Mesenchymal stem cell (in vitro differentiated cells and primary cell): ENCODE measurements around the gene SLC5A5.
"Not testable (repeated sequence)": the region's sequence is repeated elsewhere in the genome, so short reads cannot be mapped to it uniquely, and the experiment has no call there.

Experiments used
- DNase-seq: peaks from one replicate; pipeline ENCODE4 v3.0.0-alpha.2; 2013
- H2AFZ ChIP-seq: one replicate; pipeline ENCODE4 v1.6.1; 2013; ENCODE audit warnings: low read depth, mild to moderate bottlenecking, control low read depth, inconsistent platforms, low read length, moderate library complexity
- H2AK5ac ChIP-seq: 2 replicates; pipeline ENCODE4 v1.6.1; 2013; ENCODE audit warnings: low read length, moderate library complexity, mild to moderate bottlenecking, inconsistent platforms; ENCODE audit not compliant: severe bottlenecking
- H2BK120ac ChIP-seq: one replicate; pipeline ENCODE4 v1.6.1; 2013; ENCODE audit warnings: low read depth, mild to moderate bottlenecking, inconsistent platforms, low read length, moderate library complexity
- H2BK12ac ChIP-seq, 2 experiments: one replicate each; pipeline ENCODE4 v1.6.1; 2013; ENCODE audit warnings: inconsistent platforms in 2 of 2, low read length in 2 of 2, mild to moderate bottlenecking in 2 of 2, moderate library complexity in 2 of 2, control low read depth in 1 of 2
- H2BK15ac ChIP-seq: one replicate; pipeline ENCODE4 v1.6.1; 2013; ENCODE audit warnings: mild to moderate bottlenecking, low read depth, inconsistent platforms; ENCODE audit not compliant: poor library complexity, severe bottlenecking
- H2BK5ac ChIP-seq: 2 replicates; pipeline ENCODE4 v1.6.1; 2013; ENCODE audit warnings: low read depth, mild to moderate bottlenecking, low read length, control low read depth, inconsistent platforms; ENCODE audit not compliant: poor library complexity, severe bottlenecking
- H3K14ac ChIP-seq, 2 experiments: one replicate each; pipeline ENCODE4 v1.6.1; 2013; ENCODE audit warnings: inconsistent platforms in 2 of 2, low read length in 2 of 2, control low read depth in 1 of 2, mild to moderate bottlenecking in 1 of 2, moderate library complexity in 1 of 2
- H3K18ac ChIP-seq, 2 experiments: one replicate each; pipeline ENCODE4 v1.6.1; 2013; ENCODE audit warnings: inconsistent platforms in 2 of 2, low read length in 2 of 2, control low read depth in 1 of 2, low read depth in 1 of 2, mild to moderate bottlenecking in 1 of 2
- H3K23ac ChIP-seq, 2 experiments: one replicate each; pipeline ENCODE4 v1.6.1; 2013; ENCODE audit warnings: inconsistent platforms in 2 of 2, low read length in 2 of 2, mild to moderate bottlenecking in 2 of 2, moderate library complexity in 2 of 2, control low read depth in 1 of 2
- H3K27ac ChIP-seq: 2 replicates; pipeline ENCODE4 v1.5.1; 2013; ENCODE audit warnings: mild to moderate bottlenecking, moderate library complexity, low read length, control low read depth, inconsistent platforms; ENCODE audit not compliant: poor library complexity, severe bottlenecking
- H3K27me3 ChIP-seq, 2 experiments: 2 replicates each; pipeline versions ENCODE4 v1.6.1 to v1.7.0; 2013; ENCODE audit warnings: low read length in 2 of 2, mild to moderate bottlenecking in 2 of 2, moderate library complexity in 2 of 2, control low read depth in 1 of 2, inconsistent platforms in 1 of 2; ENCODE audit not compliant: control insufficient read depth in 1 of 2, insufficient read depth in 1 of 2
- H3K36me3 ChIP-seq, 2 experiments: 2 replicates each; pipeline versions ENCODE4 v1.6.1 to v1.7.0; 2013; ENCODE audit warnings: low read length in 2 of 2, control low read depth in 1 of 2, inconsistent platforms in 1 of 2, low read depth in 1 of 2, mild to moderate bottlenecking in 1 of 2; ENCODE audit not compliant: insufficient read depth in 2 of 2, control insufficient read depth in 1 of 2
- H3K4ac ChIP-seq, 2 experiments: one replicate each; pipeline ENCODE4 v1.6.1; 2013; ENCODE audit warnings: inconsistent platforms in 2 of 2, low read length in 2 of 2, mild to moderate bottlenecking in 2 of 2, moderate library complexity in 2 of 2, control low read depth in 1 of 2, low read depth in 1 of 2
- H3K4me1 ChIP-seq: 2 replicates; pipeline ENCODE4 v1.6.1; 2013; ENCODE audit warnings: low read depth, low read length, control low read depth; ENCODE audit not compliant: control insufficient read depth, insufficient read depth
- H3K4me2 ChIP-seq: 2 replicates; pipeline ENCODE4 v1.6.1; 2013; ENCODE audit warnings: low read length, mild to moderate bottlenecking, inconsistent platforms; ENCODE audit not compliant: poor library complexity, severe bottlenecking
- H3K4me3 ChIP-seq, 2 experiments: 2 replicates each; pipeline versions ENCODE4 v1.5.1 to v1.7.0; 2013; ENCODE audit warnings: low read length in 2 of 2, mild to moderate bottlenecking in 2 of 2, control low read depth in 1 of 2, low read depth in 1 of 2; ENCODE audit not compliant: insufficient read depth in 1 of 2
- H3K79me1 ChIP-seq: replicated peaks from 2 replicates; pipeline ENCODE4 v1.6.1; 2013; ENCODE audit warnings: mild to moderate bottlenecking, control low read depth, low read length, inconsistent platforms; ENCODE audit not compliant: poor library complexity, severe bottlenecking
- H3K9ac ChIP-seq: 2 replicates; pipeline ENCODE4 v1.7.0; 2013; ENCODE audit warnings: mild to moderate bottlenecking, low read length, moderate library complexity
- H3K9me3 ChIP-seq: 2 replicates; pipeline ENCODE4 v1.7.0; 2013; ENCODE audit warnings: mild to moderate bottlenecking, low read length; ENCODE audit not compliant: control insufficient read depth
- H4K8ac ChIP-seq: one replicate; pipeline ENCODE4 v1.6.1; 2013; ENCODE audit warnings: inconsistent platforms, mild to moderate bottlenecking, low read length, moderate library complexity
- H4K91ac ChIP-seq: one replicate; pipeline ENCODE4 v1.6.1; 2013; ENCODE audit warnings: mild to moderate bottlenecking, low read length, inconsistent platforms
- WGBS: methylation state at CpG from one replicate; pipeline ENCODE4 v1.1.7; 2013; ENCODE audit warnings: mixed read lengths; 5-methylcytosine and 5-hydroxymethylcytosine counted together

SLC5A5 gene

DNA sequence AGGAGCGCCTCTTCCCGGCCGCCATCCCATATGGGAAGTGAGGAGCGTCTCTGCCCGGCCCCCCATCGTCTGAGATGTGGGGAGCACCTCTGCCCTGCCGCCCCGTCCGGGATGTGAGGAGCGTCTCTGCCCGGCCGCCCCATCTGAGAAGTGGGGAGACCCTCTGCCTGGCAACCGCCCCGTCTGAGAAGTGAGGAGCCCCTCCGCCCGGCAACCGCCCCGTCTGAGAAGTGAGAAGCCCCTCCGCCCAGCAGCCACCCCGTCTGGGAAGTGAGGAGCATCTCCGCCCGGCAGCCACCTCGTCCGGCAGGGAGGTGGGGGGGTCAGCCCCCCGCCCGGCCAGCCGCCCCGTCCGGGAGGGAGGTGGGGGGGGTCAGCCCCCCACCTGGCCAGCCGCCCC is 46.4 kb downstream of the SLC5A5 start:
- H2BK12ac ChIP-seq, H2AK5ac ChIP-seq, H3K4me1 ChIP-seq, H2BK120ac ChIP-seq, H3K23ac ChIP-seq, H3K27me3 ChIP-seq, H3K18ac ChIP-seq, H2BK15ac ChIP-seq, H4K8ac ChIP-seq, H2BK5ac ChIP-seq, H3K9me3 ChIP-seq, H2AFZ ChIP-seq, H4K91ac ChIP-seq, H3K14ac ChIP-seq, DNase-seq, H3K4ac ChIP-seq, H3K4me2 ChIP-seq, H3K79me1 ChIP-seq, H3K27ac ChIP-seq, H3K4me3 ChIP-seq, H3K9ac ChIP-seq, H3K36me3 ChIP-seq: not testable (repeated sequence)
- 91% methylated on average over 16 of the region's 30 CpGs for WGBS

DNA sequence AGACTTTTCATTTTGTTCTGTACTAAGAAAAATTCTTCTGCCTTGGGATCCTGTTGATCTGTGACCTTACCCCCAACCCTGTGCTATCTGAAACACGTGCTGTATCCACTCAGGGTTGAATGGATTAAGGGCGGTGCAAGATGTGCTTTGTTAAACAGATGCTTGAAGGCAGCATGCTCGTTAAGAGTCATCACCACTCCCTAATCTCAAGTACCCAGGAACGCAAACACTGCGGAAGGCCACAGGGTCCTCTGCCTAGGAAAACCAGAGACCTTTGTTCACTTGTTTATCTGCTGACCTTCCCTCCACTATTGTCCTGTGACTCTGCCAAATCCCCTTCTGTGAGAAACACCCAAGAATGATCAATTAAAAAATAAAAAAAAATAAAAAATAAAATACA is 47.4 kb downstream of the SLC5A5 start:
- H3K79me1 ChIP-seq, H2AK5ac ChIP-seq, H3K18ac ChIP-seq, H2BK15ac ChIP-seq, H4K91ac ChIP-seq, H3K23ac ChIP-seq, H3K4me2 ChIP-seq, H4K8ac ChIP-seq, DNase-seq, H3K4ac ChIP-seq, H3K27ac ChIP-seq, H2AFZ ChIP-seq, H2BK5ac ChIP-seq, H2BK120ac ChIP-seq, H3K9ac ChIP-seq, H3K14ac ChIP-seq, H2BK12ac ChIP-seq, H3K4me1 ChIP-seq, H3K27me3 ChIP-seq, H3K36me3 ChIP-seq, H3K9me3 ChIP-seq, H3K4me3 ChIP-seq: not testable (repeated sequence)
- 69% methylated on average over 2 of the region's 5 CpGs for WGBS

DNA sequence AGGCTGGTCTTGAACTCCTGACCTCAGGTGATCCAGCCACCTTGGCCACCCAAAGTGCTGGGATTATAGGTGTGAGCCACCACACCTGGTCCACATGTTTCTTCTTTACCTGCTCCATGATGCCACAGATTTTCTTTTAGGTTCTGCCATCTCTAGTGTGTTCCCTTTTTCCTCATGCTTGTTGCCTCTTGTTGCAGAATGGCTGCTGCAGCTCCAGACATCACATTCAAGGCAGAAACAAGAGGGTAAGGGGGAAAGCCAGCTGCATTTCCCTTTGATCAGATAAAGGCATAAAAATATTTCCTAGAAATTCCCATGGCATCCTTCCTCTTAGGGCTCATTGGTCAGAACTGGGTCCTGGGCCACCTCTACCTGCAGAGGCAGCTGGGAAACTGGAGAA is 48.8 kb downstream of the SLC5A5 start:
- no peak overlapping the region for H2BK120ac ChIP-seq
- no peaks in the 10 kb centered on the region for H3K4me1 ChIP-seq
- H2BK5ac ChIP-seq = no peak overlapping the region
- H3K23ac ChIP-seq = no peak overlapping the region
- no peak overlapping the region for H2BK15ac ChIP-seq
- no peak overlapping the region for H4K8ac ChIP-seq
- no peak for DNase-seq
- no peaks in the 10 kb centered on the region for H3K79me1 ChIP-seq
- no peak overlapping the region for H4K91ac ChIP-seq
- H3K14ac ChIP-seq = no peak overlapping the region
- no peak overlapping the region for H3K27ac ChIP-seq
- no peak overlapping the region for H2AFZ ChIP-seq
- H3K9me3 ChIP-seq = peaks cover 6% of the 10 kb centered on the region
- no peak overlapping the region for H3K4ac ChIP-seq
- no peak overlapping the region for H3K4me2 ChIP-seq
- no peak overlapping the region for H3K4me3 ChIP-seq
- no peak overlapping the region for H2AK5ac ChIP-seq
- H3K18ac ChIP-seq = no peak overlapping the region
- peaks cover 0 to 12% of the 10 kb centered on the region in 2 experiments for H3K27me3 ChIP-seq
- no peak overlapping the region for H2BK12ac ChIP-seq
- no peaks in the 10 kb centered on the region for H3K36me3 ChIP-seq
- H3K9ac ChIP-seq = no peak overlapping the region

DNA sequence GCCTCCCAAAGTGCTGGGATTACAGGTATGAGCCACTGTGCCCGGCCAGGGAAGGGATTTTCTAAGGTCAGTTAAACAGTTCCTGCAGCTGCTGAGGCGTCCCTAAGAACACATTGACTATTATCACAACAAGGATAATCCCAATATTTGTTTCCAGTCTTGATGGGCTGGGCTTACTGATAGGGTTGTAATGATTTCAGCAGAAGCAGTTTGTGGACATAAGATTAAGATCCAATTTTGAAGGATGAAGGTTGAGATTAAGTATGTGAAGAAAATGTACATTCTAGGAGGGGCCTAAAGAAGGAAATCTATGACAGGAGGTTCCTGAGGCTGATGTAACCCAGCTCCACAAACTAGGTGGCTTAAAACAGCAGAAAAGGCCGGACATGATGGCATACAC is 50.4 kb downstream of the SLC5A5 start:
- Histone ChIP-seq H4K8ac (no peak overlapping the region), H3K36me3 (no peaks in the 10 kb centered on the region), H3K9ac (no peak overlapping the region), H2BK120ac (no peak overlapping the region), H3K18ac (no peak overlapping the region), H3K14ac (no peak overlapping the region), H2BK5ac (no peak overlapping the region), H3K4me3 (no peak overlapping the region), H3K79me1 (no peaks in the 10 kb centered on the region), H3K4ac (no peak overlapping the region), H3K9me3 (peaks cover 3% of the 10 kb centered on the region), H3K23ac (no peak overlapping the region), H3K4me1 (no peaks in the 10 kb centered on the region), H2BK12ac (no peak overlapping the region), H3K27ac (no peak overlapping the region), H3K4me2 (no peak overlapping the region), H2AK5ac (no peak overlapping the region), H2AFZ (no peak overlapping the region), H2BK15ac (no peak overlapping the region), H3K27me3 (peaks cover 0 to 21% of the 10 kb centered on the region in 2 experiments), H4K91ac (no peak overlapping the region)
- 56% methylated on average over 3 of the region's 3 CpGs for WGBS
- no peak for DNase-seq
